HepG2 (cell line): ENCODE results near the gene MIA2. TPM values are rescaled to one million over a fixed set of nuclear protein-coding genes. Genes with fewer than 3 reads are reported as not detected.

ENCODE experiments used
- ASH2L ChIP-seq: fragments of 300-600, 200-600 bp; sonication (generic); IDR thresholded peaks from 2 replicates; pipeline ENCODE4 v1.7.0; 2017; ENCODE audit warnings: low read depth, mild to moderate bottlenecking, moderate library complexity, mixed read lengths, low read length; ENCODE audit not compliant: insufficient read length
- DPF2 ChIP-seq: sonication (generic); formaldehyde crosslinking; IDR thresholded peaks from 2 replicates; pipeline ENCODE4 v1.4.0; 2020; ENCODE audit warnings: mild to moderate bottlenecking, low read depth, missing genetic modification reagents, borderline replicate concordance
- ETV5 ChIP-seq: IDR thresholded peaks from 2 replicates; pipeline ENCODE4 v1.6.1; 2018; ENCODE audit warnings: missing biosample characterization, missing genetic modification reagents, inconsistent platforms, borderline replicate concordance
- FOXA1 ChIP-seq, 2 experiments: fragments of 450-650 bp in 1 of 2; sonication (generic) in 1 of 2; formaldehyde crosslinking in 1 of 2; IDR thresholded peaks; 2 replicates each; pipeline versions ENCODE4 v1.4.0 to v1.6.1; 2016 to 2020; ENCODE audit warnings: missing genetic modification reagents in 1 of 2
- GATAD1 ChIP-seq: IDR thresholded peaks from 2 replicates; pipeline ENCODE4 v1.6.1; 2016; ENCODE audit warnings: missing genetic modification reagents, missing compliant biosample characterization
- HDAC1 ChIP-seq: sonication (generic); formaldehyde crosslinking; IDR thresholded peaks from 2 replicates; pipeline ENCODE4 v1.5.1; 2020; ENCODE audit warnings: mild to moderate bottlenecking, missing genetic modification reagents
- HNRNPLL ChIP-seq: fragments of 200-400 bp; formaldehyde crosslinking; IDR thresholded peaks from 2 replicates; pipeline ENCODE4 v1.6.1; 2017; ENCODE audit warnings: mild to moderate bottlenecking, low read depth, low read length; ENCODE audit not compliant: poor library complexity, severe bottlenecking
- HNRNPUL1 ChIP-seq: fragments of 200-400 bp; formaldehyde crosslinking; IDR thresholded peaks from 2 replicates; pipeline ENCODE4 v1.6.1; 2017; ENCODE audit warnings: low read depth, mild to moderate bottlenecking, low read length, moderate library complexity
- JDP2 ChIP-seq: sonication (generic); formaldehyde crosslinking; IDR thresholded peaks from 2 replicates; pipeline ENCODE4 v1.8.1; 2022; ENCODE audit warnings: missing genetic modification reagents, borderline replicate concordance
- KLF12 ChIP-seq: sonication (generic); formaldehyde crosslinking; IDR thresholded peaks from 2 replicates; pipeline ENCODE4 v1.4.0; 2020; ENCODE audit warnings: missing genetic modification reagents, borderline replicate concordance
- MED8 ChIP-seq: sonication (generic); formaldehyde crosslinking; IDR thresholded peaks from 2 replicates; pipeline ENCODE4 v1.8.1; 2023; ENCODE audit warnings: mild to moderate bottlenecking, missing genetic modification reagents; ENCODE audit not compliant: insufficient replicate concordance
- MLX ChIP-seq: IDR thresholded peaks from 2 replicates; pipeline ENCODE4 v1.6.1; 2016
- MTA1 ChIP-seq: sonication (generic); formaldehyde crosslinking; IDR thresholded peaks from 2 replicates; pipeline ENCODE4 v1.4.0; 2020; ENCODE audit warnings: missing genetic modification reagents, mild to moderate bottlenecking, borderline replicate concordance
- NR0B2 ChIP-seq: sonication (generic); formaldehyde crosslinking; IDR thresholded peaks from 2 replicates; pipeline ENCODE4 v1.4.0; 2020; ENCODE audit warnings: mild to moderate bottlenecking, missing genetic modification reagents
- STAG1 ChIP-seq: sonication (generic); formaldehyde crosslinking; IDR thresholded peaks from 2 replicates; pipeline ENCODE4 v1.4.0; 2020; ENCODE audit warnings: missing genetic modification reagents
- TCF7L2 ChIP-seq: IDR thresholded peaks from 2 replicates; pipeline ENCODE4 v1.6.1; 2011; ENCODE audit warnings: mild to moderate bottlenecking, low read depth, low read length, moderate library complexity
- ZBTB26 ChIP-seq: IDR thresholded peaks from 2 replicates; pipeline ENCODE4 v1.6.1; 2016; ENCODE audit warnings: missing compliant biosample characterization, missing genetic modification reagents, borderline replicate concordance
- ZNF280B ChIP-seq: sonication (generic); formaldehyde crosslinking; IDR thresholded peaks from 2 replicates; pipeline ENCODE4 v1.5.0; 2020; ENCODE audit warnings: missing genetic modification reagents, mild to moderate bottlenecking, borderline replicate concordance
- ZNF350 ChIP-seq: sonication (generic); formaldehyde crosslinking; IDR thresholded peaks from 2 replicates; pipeline ENCODE4 v1.4.0; 2020; ENCODE audit warnings: mild to moderate bottlenecking, low read depth, missing genetic modification reagents, borderline replicate concordance
- ZNF430 ChIP-seq: sonication (generic); formaldehyde crosslinking; IDR thresholded peaks from 2 replicates; pipeline ENCODE4 v1.9.0; 2021; ENCODE audit warnings: mild to moderate bottlenecking, missing genetic modification reagents
- ZNF468 ChIP-seq: sonication (generic); formaldehyde crosslinking; IDR thresholded peaks from 2 replicates; pipeline ENCODE4 v1.8.0; 2022; ENCODE audit warnings: mild to moderate bottlenecking, moderate library complexity, missing genetic modification reagents
- ZNF605 ChIP-seq: sonication (generic); formaldehyde crosslinking; IDR thresholded peaks from 2 replicates; pipeline ENCODE4 v1.8.0; 2022; ENCODE audit warnings: mild to moderate bottlenecking, missing genetic modification reagents
- ZNF619 ChIP-seq: sonication (generic); formaldehyde crosslinking; IDR thresholded peaks from 2 replicates; pipeline ENCODE4 v1.4.0; 2020; ENCODE audit warnings: mild to moderate bottlenecking, missing genetic modification reagents
- ZNF768 ChIP-seq: sonication (generic); formaldehyde crosslinking; IDR thresholded peaks from 2 replicates; pipeline ENCODE4 v1.4.0; 2020; ENCODE audit warnings: missing genetic modification reagents
- polyA plus RNA-seq, 8 experiments: library from polyadenylated mRNA; depleted of rRNA in 3 of 8; stranded (reverse) in 7 of 8; unstranded in 1 of 8; fragments of >200 nt; fragmentation: Illumina TruSeq in 4 of 8; extraction: Trizol in 4 of 8; gene quantifications; 2 replicates each; pipeline versions ENCODE4 v1.2.1 to v1.2.3, GENCODE V29; 2011 to 2016; ENCODE audit warnings: low read depth in 4 of 8, missing spikeins in 1 of 8, mixed read lengths in 1 of 8; ENCODE audit not compliant: insufficient read depth in 1 of 8
- total RNA-seq, 5 experiments: library from RNA; depleted of rRNA; stranded (reverse); fragments of >200 nt; fragmentation: Illumina TruSeq; extraction: Trizol; gene quantifications; 2 replicates each; pipeline ENCODE4 v1.2.3, GENCODE V29; 2016; ENCODE audit warnings: low read depth in 1 of 5
- TF ChIP-seq, protein P1 (sequence below): sonication (generic); formaldehyde crosslinking; IDR thresholded peaks from 2 replicates; pipeline ENCODE4 v1.5.0; 2020; ENCODE audit warnings: missing genetic modification reagents, mild to moderate bottlenecking, borderline replicate concordance

The MIA2 gene
- total and polyA plus RNA-seq, 2 of the 13 experiments (the other 11 are each of a cell fraction or from before 2014, with no cell fraction given), result 134 to 158 TPM

DNA sequence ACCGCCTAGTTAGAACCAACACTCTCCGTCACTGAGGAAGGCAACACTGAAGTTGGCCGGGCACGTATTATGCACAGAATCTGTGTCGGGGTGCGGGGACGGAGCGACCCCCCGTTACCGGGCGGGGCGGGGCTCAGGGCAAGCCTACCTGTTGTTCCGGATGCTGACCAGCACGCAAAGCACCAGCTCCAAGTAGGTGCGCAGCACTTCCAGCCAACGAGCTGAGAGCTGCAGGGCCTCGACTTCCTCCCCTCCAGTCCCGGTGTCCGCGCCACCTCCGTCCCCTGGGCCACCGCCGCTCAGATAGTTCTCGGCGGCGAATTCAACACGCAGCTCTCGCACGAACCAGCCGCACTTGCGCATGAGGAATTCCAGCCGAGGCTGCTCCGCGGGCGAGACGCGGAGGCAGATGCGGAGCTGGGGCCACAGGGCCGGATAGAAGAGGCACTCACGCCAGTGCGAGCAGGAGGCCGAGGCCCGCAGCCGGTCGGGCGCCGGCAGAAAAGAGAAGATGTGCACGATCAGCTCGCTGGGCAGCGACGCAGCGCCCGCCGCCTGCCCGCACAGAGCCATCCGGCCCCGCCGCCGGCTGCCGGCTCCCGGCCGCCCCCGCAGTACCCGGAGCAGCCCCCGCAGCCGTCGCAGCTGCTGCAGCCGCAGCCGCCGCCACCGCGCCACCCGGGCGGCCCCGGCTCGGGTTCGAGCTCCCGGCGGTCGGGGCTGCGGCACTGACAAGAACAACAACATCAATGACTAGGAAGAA lies 197.9 kb downstream of the MIA2 start (continued):
- peak; percentile 7; the same call in 1 of the 2 replicates for TF ChIP-seq MLX (CRISPR knock-in tag)
- TF ChIP-seq, protein P1, sequence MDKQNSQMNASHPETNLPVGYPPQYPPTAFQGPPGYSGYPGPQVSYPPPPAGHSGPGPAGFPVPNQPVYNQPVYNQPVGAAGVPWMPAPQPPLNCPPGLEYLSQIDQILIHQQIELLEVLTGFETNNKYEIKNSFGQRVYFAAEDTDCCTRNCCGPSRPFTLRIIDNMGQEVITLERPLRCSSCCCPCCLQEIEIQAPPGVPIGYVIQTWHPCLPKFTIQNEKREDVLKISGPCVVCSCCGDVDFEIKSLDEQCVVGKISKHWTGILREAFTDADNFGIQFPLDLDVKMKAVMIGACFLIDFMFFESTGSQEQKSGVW (CRISPR knock-in tag), result no peak
- no peak; the same call in 1 of the 2 replicates for TF ChIP-seq JDP2 (CRISPR knock-in tag)
- TF ChIP-seq STAG1 (CRISPR knock-in tag), result no peak
- TF ChIP-seq HNRNPLL, result peak; percentile 91
- TF ChIP-seq ASH2L, result peak; percentile 95
- peak; percentile 80 for TF ChIP-seq ZNF430 (CRISPR knock-in tag)
- TF ChIP-seq ZBTB26, result 0 out of 2 replicates have a peak, but pooled peaks have one; percentile 27
- peak; percentile 99 for TF ChIP-seq ZNF619 (CRISPR knock-in tag)
- peak; percentile 59 for TF ChIP-seq GATAD1 (CRISPR knock-in tag)
- TF ChIP-seq ZNF768 (CRISPR knock-in tag), result peak; percentile 65
- no peak for TF ChIP-seq NR0B2
- TF ChIP-seq ZNF468 (CRISPR knock-in tag), result peak; percentile 27; the same call in 1 of the 2 replicates
- no peak for TF ChIP-seq FOXA1 (IDR thresholded peaks at IDR 0.05)
- TF ChIP-seq FOXA1 (CRISPR knock-in tag; IDR thresholded peaks at IDR 0.05), result no peak
- TF ChIP-seq ZNF605 (CRISPR knock-in tag), result peak; percentile 90; the same call in 1 of the 2 replicates
- TF ChIP-seq ZNF350 (CRISPR knock-in tag), result peak; percentile 49; the same call in 1 of the 2 replicates
- no peak for TF ChIP-seq HNRNPUL1
- peak; percentile 77 for TF ChIP-seq ETV5 (CRISPR knock-in tag)
- TF ChIP-seq MED8 (CRISPR knock-in tag), result peak; percentile 17
- TF ChIP-seq TCF7L2, result no peak
- TF ChIP-seq KLF12 (CRISPR knock-in tag), result no peak
- TF ChIP-seq DPF2 (CRISPR knock-in tag), result no peak
- TF ChIP-seq ZNF280B (CRISPR knock-in tag), result peak; percentile 66; the same call in 1 of the 2 replicates
- peak; percentile 37; the same call in 1 of the 2 replicates for TF ChIP-seq HDAC1 (CRISPR knock-in tag)
- peak; percentile 69; the same call in 1 of the 2 replicates for TF ChIP-seq MTA1 (CRISPR knock-in tag)
